ENCODE results near the gene OR6M1. TPM values are rescaled to one million over a fixed set of nuclear protein-coding genes. Genes with fewer than 3 reads are reported as not detected.

OR6M1 gene
- total RNA-seq, 2 donors from 2014 or later = not detected

GRCh38 chr11:123762422-123762821 lies 43.7 kb downstream of the OR6M1 start:
- H3K27ac ChIP-seq = no peak overlapping the region
- H3K36me3 ChIP-seq = no peaks in the 10 kb centered on the region
- intact Hi-C loops (cut with DNase I) = no loop called here
- H3K4me1 ChIP-seq (replicated peaks) = no peaks in the 10 kb centered on the region
- no peak for DNase-seq (ENCODE audit: low spot score)
- no peaks in the 10 kb centered on the region for H3K27me3 ChIP-seq (replicated peaks; ENCODE audit: insufficient read depth)
- no peak for TF ChIP-seq POLR2AphosphoS5 (IDR thresholded peaks at IDR 0.05)
- no peak for TF ChIP-seq POLR2A (IDR thresholded peaks at IDR 0.05)
- no peak for TF ChIP-seq CTCF (IDR thresholded peaks at IDR 0.05)
- no peaks in the 10 kb centered on the region for H3K9me3 ChIP-seq
- H3K4me3 ChIP-seq = no peak overlapping the region

GRCh38 chr11:123760894-123761293 lies 45.3 kb downstream of the OR6M1 start:
- Histone ChIP-seq H3K9me3 (no peaks in the 10 kb centered on the region), H3K36me3 (no peaks in the 10 kb centered on the region), H3K4me1 (replicated peaks) (no peaks in the 10 kb centered on the region), H3K4me3 (no peak overlapping the region), H3K27me3 (replicated peaks; ENCODE audit: insufficient read depth) (no peaks in the 10 kb centered on the region), H3K27ac (no peak overlapping the region)
- WGBS = 87% methylated on average over 1 of the region's 1 CpG
- intact Hi-C loops (cut with DNase I) = no loop called here
- DNase-seq (ENCODE audit: low spot score) = no peak
- no peak for TF ChIP-seq POLR2AphosphoS5 (IDR thresholded peaks at IDR 0.05)
- no peak for TF ChIP-seq CTCF (IDR thresholded peaks at IDR 0.05)
- no peak for TF ChIP-seq POLR2A (IDR thresholded peaks at IDR 0.05)

- no peak for TF ChIP-seq CTCF (IDR thresholded peaks at IDR 0.05)
- no peak for TF ChIP-seq POLR2A (IDR thresholded peaks at IDR 0.05)
- no peak for TF ChIP-seq POLR2AphosphoS5 (IDR thresholded peaks at IDR 0.05)
Observed at GRCh38 chr11:123757976-123758375, 48.2 kb downstream of the OR6M1 start.

GRCh38 chr11:123755813-123756212 lies 50.3 kb downstream of the OR6M1 start:
- WGBS = 84% methylated on average over 3 of the region's 3 CpGs
- H3K4me3 ChIP-seq = no peak overlapping the region
- no peaks in the 10 kb centered on the region for H3K9me3 ChIP-seq
- intact Hi-C loops (cut with DNase I) = no loop called here
- TF ChIP-seq CTCF (IDR thresholded peaks at IDR 0.05) (no peak), POLR2AphosphoS5 (IDR thresholded peaks at IDR 0.05) (no peak), POLR2A (IDR thresholded peaks at IDR 0.05) (no peak)
- no peaks in the 10 kb centered on the region for H3K27me3 ChIP-seq (replicated peaks; ENCODE audit: insufficient read depth)
- no peak for DNase-seq (ENCODE audit: low spot score)
- H3K27ac ChIP-seq = no peak overlapping the region
- H3K36me3 ChIP-seq = no peaks in the 10 kb centered on the region
- no peaks in the 10 kb centered on the region for H3K4me1 ChIP-seq (replicated peaks)

More at GRCh38 chr11:123757976-123758375, 48.2 kb downstream of the OR6M1 start:
- Histone ChIP-seq H3K27me3 (replicated peaks; ENCODE audit: insufficient read depth) (no peaks in the 10 kb centered on the region), H3K9me3 (no peaks in the 10 kb centered on the region), H3K4me3 (no peak overlapping the region), H3K4me1 (replicated peaks) (no peaks in the 10 kb centered on the region), H3K36me3 (no peaks in the 10 kb centered on the region), H3K27ac (no peak overlapping the region)
- intact Hi-C loops (cut with DNase I) = no loop called here
- DNase-seq (ENCODE audit: low spot score) = no peak
- 58% methylated on average over 3 of the region's 3 CpGs for WGBS

Small RNA genes lying within 50 kb of the gene (small RNA-seq; reads per million reads assigned to genes)
- 0 reads per million in 2 donors for gene RNU1-21P

Other genes starting within 250 kb of the OR6M1 start
- 1 to 10 TPM; 2.5 to 3.5 TPM for gene SCN3B, start 151.7 kb downstream of the OR6M1 start, total RNA-seq
- gene ZNF202, start 64.7 kb downstream of the OR6M1 start, total RNA-seq = 10 to 100 TPM in 1 of 2 donors, 1 to 10 TPM in 1; 5.7 to 15.2 TPM
- not detected for gene OR6X1, start 51.8 kb downstream of the OR6M1 start, total RNA-seq
- 1 to 10 TPM in 1 of 2 donors, not detected in 1; 1.2 TPM for gene TMEM225, start 79.3 kb upstream of the OR6M1 start, total RNA-seq
- gene OR8D4, start 95.8 kb upstream of the OR6M1 start, total RNA-seq = 1 to 10 TPM in 1 of 2 donors, not detected in 1; 1.5 TPM
- not detected for gene OR4D5, start 133.3 kb upstream of the OR6M1 start, total RNA-seq
- gene OR6T1, start 137.5 kb upstream of the OR6M1 start, total RNA-seq = not detected
- gene OR10S1, start 171.4 kb upstream of the OR6M1 start, total RNA-seq = not detected
- gene OR10G6, start 188.8 kb upstream of the OR6M1 start, total RNA-seq = not detected
- under 1 TPM in 1 of 2 donors, not detected in 1; 0.40 TPM for gene OR10G4, start 206.6 kb upstream of the OR6M1 start, total RNA-seq
- gene OR10G9, start 216.7 kb upstream of the OR6M1 start, total RNA-seq = not detected
- under 1 TPM in 1 of 2 donors, not detected in 1; 0.57 TPM for gene OR10G8, start 220.4 kb upstream of the OR6M1 start, total RNA-seq
- gene OR10G7, start 235.0 kb upstream of the OR6M1 start, total RNA-seq = not detected

Measured in prostate gland (tissue), 2 donors.